Measurements from ENCODE around the gene ADO.

ADO gene

DNA sequence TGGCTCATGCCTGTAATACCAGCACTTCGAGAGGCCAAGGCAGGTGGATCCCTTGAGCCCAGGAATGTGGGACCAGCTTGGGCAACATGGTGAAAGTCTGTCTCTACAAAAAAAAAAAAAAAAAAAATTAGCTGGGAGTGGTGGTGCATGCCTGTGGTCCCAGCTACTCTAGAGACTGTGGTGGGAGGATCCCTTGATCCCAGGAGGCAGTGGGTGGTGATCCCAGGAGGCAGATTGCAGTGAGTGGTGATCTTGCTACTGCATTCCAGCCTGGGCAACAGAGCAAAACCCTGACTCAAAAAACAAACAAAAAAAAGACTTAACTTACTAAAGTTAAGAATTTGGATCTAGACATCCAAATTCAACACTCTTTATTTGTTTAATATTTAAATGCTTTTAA is 10.2 kb upstream of the ADO start:
- no peak for DNase-seq (ENCODE audit: low read depth in 2 of 2)

DNA sequence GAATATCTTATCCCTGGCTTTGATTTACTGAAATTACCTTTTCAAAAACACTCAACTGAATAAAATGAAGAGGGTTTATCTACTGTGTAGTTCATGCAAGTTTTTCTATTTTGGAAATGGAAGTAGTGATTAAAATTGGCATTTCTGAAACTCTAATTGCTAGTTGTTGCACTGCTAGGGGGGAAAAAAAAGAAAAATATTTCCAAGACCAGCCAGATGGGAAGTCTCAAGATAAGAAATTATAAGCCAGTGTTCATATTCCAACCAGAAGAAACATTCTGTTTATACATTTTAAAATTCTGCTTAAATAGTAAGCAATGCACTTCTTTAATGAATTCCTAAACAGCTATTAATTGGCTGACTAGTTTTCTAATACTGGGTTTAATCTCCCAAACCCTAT is 9.4 kb upstream of the ADO start:
- DNase-seq (ENCODE audit: low read depth in 2 of 2), result no peak

DNA sequence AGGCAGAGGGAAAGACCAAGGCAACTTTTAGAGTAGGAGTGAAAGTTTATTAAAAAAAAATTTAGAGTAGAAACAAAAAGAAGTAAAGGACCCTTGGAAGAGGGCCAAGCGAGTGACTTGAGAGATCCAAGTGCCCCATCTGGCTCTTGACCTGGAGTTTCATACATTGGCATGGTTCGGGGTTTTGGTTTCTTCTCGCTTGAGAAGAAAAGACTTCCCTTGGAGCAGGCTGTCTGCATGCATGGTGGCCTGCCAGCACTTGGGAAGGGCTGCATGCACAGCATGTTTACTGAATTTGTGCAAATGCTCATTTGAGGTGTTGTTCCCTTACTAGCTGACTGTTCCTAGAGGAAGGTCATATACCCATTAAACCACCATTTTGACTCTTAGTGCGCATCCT is 8.8 kb upstream of the ADO start:
- DNase-seq (ENCODE audit: low read depth in 2 of 2), result no peak

DNA sequence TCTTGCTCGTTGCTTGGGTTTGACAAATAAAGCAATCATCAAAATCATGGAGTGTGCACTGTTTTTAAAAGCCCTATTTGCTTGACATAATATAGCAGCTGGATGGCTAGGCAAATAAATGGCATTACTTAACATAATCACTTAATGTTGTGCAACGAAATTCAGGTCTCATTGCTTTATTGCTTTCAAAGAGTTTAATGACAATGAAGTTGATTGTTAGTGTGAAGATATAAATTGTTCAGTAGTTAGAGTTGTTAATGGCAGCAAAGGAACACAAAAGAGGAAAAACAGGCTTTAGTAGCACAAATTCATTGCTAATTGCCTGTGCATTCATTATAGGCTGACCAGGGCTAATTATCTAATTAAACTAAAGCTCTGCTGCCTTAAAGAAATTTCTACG is 7.6 kb upstream of the ADO start:
- no peak for DNase-seq (ENCODE audit: low read depth in 2 of 2)

DNA sequence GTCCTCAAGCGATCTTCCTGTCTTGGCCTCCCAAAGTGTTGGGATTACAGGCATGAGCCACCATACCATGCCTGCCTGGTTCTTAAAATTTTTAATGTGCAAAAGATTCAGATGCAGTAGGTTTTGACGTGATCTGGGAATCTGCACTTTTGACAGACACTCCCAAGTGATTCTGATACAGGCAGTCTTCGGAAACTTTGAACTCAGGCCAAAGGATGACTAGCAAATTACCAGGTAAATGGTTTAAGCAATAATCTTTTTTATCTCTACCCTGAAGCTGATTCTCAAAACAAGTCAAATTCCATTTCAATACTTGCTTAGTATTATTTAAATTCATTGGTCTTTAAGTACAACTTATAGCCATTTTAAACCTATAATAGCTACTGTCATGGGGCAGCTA is 2.6 kb upstream of the ADO start:
- DNase-seq (ENCODE audit: low read depth in 2 of 2), result no peak

DNA sequence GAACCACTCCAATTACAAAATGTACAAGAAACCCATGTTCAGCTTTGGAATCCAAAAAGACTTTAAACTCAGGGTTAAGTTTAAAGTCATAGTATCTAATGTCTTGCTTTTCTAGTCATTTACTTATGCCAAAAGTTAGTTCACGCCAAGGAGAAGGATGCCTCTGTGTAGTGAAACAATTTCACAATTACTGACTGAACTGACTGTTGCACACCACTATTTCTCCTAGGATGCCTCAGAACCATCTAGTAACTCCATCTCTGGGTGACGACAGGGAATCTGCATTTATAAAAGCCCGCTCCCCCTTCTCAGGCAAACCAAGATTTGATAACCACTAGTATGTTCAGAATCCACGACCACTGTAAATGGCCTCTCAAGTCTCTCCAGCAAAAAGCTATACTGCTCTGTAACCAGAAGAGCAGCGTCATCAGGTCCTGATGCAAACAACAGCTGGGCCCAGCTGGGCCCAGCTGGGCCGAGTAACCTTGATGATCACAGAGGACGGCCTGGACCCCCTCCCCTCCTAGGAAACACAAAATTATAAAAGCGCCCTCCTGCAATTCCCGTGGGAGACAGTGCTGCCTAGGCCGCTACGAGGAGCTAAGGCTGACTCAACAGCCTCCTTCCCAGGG is 680 bp upstream of the ADO start:
- no peak for DNase-seq (ENCODE audit: low read depth in 2 of 2)

DNA sequence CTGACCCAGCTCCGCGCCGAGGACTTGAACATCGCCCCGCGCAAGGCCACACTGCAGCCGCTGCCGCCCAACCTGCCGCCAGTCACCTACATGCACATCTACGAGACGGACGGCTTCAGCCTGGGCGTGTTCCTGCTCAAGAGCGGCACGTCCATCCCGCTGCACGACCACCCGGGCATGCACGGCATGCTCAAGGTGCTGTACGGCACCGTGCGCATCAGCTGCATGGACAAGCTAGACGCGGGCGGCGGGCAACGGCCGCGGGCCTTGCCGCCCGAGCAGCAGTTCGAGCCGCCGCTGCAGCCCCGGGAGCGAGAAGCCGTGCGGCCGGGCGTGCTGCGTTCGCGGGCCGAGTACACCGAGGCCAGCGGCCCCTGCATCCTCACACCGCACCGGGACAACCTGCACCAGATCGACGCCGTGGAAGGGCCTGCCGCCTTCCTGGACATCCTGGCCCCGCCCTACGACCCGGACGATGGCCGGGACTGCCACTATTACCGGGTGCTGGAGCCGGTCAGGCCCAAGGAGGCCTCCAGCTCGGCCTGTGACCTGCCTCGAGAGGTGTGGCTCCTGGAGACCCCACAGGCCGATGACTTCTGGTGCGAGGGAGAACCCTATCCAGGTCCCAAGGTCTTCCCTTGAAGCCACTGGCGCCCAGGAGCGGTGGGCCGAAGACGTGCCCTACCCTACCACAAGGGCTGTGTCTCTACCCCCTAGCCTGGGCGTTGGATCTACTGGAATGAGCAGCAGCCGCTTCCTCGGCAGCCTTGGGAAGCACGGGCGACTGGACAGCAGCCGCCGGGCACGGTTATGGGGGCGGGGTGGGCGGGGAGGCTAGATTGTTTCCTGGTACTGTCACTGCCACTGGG is 945 bp downstream of the ADO start:
- no peak for DNase-seq (ENCODE audit: low read depth in 2 of 2)

DNA sequence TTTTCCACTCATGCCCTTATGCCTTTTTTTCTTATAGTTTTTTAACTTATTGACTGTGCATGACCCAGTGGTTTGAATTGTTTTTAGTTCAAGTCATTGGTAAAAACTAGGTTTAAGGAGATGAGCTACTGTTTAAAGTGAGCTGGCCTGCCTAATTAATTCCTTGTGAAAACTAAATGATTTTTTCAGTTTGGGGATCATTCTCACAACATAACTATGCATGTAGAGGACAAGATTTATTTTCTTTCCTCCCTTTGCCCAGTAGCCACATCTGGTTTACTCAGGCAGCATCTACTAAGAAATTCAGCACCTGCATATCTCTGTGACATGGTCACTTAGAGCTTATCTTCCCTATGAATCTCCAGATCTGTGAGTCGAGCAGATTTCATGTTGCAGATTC is 1.7 kb downstream of the ADO start:
- DNase-seq (ENCODE audit: low read depth in 2 of 2), result no peak

DNA sequence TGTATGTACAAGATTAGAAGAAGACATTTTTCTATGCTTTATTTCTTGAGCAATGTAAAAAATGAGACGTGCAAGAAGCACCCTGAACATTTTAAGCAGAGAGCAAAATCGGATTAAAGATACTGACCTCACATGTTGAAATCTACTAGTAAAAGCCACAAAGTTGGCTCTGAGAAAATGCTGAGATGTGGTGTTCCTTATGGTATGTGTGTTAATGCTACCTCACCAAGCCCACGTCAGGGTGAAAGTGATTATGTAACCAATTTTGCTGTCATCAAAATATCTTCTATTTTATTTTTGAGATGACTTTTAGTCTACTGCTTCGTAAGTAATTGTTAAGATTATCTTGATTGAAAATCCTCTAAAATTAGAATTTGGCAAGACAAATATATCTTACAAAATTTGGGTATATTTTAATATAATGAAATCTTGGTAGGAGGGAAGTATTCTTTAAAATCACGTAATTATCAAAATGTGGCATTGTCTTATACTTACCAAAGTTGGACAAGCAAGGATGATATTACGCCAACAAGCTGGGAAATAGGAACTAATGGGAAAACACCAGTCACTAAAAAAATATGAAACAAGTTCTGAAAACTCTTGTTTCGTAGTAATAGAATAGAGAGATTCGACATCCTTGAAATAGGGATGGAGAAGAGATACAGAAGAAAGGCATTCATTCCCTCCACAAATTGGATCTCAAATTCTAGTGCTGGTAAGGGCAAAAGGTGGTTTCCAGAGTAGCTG is 5.8 kb downstream of the ADO start:
- no peak for DNase-seq (ENCODE audit: low read depth in 2 of 2)

DNA sequence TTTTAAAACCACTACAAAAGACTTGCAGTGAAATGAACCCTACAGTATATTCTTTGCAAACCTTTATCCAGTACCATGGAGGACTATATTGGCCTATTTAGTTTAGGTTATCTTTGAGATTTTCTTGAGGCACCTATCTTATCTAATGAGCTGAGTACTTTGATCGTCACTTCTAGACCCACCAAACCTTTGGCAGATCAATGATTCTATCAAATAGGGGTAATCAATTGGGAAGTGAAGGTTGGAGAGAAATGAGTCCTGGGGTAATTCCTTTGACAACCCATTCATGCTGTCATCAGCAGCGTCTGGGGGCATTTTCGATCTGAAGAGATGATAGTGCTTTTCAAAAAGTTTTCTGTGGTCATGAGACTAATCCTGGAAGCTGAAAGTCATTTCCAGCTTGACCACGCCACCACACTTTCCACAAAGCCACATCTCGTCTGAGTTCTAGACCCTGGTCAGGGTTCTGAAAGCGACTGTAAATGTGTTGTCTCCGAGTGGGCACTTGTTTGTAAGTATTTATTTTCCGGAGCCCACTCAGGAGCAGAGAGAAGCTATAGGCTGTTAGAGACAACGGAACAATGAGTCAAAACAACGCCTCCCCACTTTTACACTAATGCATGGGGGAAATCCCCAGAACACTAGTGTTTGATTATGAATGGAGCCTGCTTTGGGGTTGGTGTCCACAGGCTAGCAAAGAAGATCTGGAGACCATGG is 6.8 kb downstream of the ADO start:
- peak; percentile 67 to 80 for DNase-seq (ENCODE audit: low read depth in 2 of 2)

DNA sequence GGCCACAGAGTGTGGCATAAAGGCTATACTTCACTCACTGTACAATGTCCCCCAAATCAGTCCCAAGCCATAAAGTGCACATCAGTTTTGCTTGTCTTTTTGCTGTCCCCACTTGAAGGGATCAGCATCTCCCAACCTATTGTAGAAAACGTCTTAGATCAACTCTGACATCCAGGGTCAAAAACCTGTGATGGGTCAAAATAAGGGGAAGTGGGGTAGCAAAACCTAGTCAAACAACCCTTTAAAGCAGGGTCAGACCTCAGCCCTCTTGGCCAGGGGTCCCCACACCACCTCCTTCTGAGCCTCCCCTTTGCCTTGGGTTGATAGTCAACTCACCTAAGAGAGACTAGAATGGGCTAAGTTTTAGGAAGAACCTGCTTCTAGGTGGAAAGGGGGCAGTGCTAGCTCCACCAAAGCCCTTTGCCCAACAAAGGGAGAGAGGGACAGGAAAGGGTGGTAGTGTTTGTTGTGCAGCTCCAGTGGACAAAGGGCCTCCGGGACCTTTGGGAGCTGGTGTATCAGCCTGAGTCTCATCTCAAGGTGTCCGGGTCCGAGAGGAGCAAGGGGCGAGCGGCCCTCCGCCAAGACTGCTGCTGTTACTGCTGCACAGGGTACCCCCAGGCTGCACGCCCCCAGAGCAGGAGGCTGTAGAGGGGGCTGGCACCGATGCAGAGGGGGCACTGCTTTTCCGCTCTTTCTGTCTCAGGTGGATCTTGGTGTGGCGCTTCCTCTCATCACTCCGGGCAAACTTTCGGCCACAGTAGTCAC is 8.3 kb downstream of the ADO start:
- DNase-seq (ENCODE audit: low read depth in 2 of 2), result no peak

DNA sequence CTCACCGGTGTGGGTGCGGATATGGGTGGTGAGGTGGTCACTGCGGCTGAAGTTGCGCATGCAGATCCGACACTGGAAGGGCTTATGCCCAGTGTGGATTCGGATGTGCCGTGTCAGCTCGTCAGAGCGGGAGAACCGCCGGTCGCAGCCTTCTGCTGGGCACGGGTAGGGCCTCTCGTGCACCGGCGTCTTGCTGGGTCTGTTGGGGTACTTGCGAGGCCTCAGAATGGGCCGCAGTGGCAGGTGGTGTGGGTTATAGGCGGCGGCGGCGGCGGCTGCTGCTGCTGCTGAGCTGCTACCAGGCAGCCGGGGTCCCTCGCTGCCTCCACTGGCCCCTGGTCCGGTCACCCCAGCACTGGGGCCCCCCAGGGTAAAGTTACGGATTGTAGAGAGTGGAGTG is 8.9 kb downstream of the ADO start:
- DNase-seq (ENCODE audit: low read depth in 2 of 2), result no peak

DNA sequence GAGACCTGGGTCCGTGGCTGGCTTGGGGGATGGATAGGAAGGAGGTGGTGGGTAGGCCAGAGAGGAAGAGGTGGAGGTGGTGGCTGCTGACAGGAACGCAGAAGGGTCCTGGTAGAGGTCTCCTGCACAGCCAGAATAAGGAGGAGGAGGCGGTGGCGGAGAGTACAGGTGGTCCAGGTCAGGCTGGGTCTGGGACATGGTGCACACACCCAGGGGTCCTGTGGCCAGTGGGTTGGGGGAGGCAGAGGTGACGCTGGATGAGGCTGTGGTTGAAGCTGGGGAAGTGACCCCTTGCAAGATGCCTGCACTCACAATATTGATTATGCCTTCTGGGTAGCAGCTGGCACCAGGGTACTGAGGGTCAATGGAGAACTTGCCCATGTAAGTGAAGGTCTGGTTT is 9.5 kb downstream of the ADO start:
- no peak for DNase-seq (ENCODE audit: low read depth in 2 of 2)

DNA sequence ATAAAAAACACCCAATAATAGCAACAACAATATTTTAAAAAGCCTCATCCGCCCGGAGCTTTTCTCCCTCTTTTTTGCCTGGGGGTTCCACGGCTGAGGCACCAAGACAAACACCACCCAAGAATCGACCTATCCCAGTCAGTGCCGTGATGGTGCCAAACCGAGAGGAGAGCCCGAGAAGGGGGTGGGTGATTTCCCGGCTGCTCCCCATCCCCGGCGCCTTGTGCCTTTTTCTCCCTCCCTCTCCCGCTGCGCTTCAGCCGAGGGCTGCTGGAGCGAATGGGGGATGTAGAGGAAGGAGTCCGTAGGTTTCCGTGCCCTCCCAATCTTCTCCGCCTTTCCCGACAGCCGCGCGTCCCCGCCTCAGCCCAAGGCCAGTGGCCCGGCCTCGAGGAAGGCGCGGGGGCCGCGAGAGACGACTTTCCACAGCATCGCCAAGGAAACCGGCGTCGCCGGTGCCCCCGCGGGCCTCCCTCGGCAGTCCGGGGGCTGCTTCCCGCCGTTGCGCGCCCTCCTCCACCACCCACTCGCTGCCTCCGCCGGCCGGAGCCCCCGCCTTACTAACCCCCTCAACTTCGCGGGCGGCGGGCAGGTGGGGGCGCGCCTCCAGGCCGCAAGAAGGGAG is 10.3 kb downstream of the ADO start:
- DNase-seq (ENCODE audit: low read depth in 2 of 2), result peak in 1 of 2 donors; percentile 23

DNA sequence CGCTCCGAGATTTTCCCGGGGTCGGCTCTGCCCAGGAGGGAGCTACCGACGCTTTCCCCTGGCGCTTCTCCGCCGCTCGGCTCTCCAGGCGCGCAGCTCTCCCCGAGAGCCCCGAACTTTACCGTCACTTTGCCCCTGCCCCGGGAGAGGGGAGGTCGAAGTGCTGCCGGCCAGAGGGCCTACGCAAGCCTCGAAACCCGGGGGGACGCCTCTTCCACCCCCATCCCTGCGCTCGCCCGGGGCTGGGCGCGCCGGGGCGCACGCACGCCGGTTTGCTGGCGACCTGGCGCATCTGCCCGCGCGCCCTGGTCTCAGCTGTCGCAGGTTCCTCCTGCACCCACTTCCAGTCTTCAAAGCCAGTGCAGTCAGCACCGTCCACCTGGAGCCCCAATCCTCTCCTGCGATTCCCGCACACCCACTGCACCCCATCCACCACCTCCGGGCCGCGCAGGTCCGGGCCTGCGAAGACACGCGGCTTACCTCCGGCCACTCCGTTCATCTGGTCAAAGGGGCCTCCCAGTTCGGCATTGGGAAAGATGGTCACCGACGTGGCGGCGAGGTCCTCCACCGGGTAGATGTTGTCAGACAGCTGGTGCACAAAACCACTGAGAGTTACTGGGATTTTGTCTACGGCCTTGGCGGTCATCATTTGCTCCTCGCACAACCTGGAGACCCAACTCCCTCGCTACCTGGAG is 11.0 kb downstream of the ADO start:
- DNase-seq (ENCODE audit: low read depth in 2 of 2), result no peak

DNA sequence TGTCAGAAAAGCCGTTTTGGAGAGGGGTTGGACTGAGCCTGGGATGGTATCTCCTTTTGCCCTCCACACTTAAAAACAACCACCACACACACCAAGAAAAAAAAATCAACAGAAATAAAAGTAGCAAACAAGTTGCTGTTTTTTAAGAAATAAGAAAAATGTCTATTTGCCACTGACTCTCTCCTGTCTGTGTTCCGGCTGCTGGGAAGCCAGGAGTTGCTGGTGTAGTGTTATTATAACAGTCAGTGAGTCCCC is 11.5 kb downstream of the ADO start:
- no peak for DNase-seq (ENCODE audit: low read depth in 2 of 2)

DNA sequence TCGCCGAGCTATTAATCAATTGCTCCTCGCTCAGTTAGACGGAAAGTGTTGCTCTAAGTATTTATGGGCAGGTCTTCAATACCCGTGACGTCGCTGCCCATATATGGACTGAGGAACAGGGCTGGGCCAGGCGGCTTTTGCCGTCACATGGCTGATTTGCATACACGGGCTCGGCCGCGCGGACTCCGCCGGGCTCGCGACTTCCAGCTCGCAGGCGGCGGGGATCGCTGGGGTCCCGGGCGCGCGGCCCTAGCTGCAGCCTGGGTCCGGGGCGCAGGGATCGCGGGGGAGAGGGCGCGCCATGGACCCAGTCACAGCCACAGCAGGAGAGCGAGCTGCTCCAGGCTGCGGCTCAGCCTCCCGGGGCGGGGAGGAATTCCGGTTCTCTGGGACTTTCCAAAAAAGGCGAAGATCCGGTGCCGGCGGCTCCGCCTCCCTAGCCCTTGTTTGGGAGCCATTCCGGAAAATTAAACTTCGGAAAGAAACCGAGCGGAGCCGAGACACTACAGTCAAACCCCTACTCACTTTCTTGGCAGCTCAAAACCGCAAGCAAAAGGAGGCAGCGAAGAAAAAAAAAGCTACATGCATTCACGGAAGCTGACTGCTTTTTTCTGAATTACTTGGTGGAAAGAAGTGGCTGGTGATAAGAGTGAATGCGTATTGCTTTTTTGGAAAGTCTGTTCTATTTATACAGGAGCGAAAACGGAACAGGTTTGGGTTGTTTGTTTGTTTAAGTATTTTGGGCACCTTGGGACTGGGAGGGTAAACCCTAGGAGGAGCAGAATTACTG is 12.0 kb downstream of the ADO start, which contains the start of gene EGR2:
Gene EGR2, minus strand, starts transcription at position 36 of the 790 bp plus-strand sequence. CDS start 337 bp downstream, outside the sequence.
- peak; percentile 84 to 91 for DNase-seq (ENCODE audit: low read depth in 2 of 2)

DNA sequence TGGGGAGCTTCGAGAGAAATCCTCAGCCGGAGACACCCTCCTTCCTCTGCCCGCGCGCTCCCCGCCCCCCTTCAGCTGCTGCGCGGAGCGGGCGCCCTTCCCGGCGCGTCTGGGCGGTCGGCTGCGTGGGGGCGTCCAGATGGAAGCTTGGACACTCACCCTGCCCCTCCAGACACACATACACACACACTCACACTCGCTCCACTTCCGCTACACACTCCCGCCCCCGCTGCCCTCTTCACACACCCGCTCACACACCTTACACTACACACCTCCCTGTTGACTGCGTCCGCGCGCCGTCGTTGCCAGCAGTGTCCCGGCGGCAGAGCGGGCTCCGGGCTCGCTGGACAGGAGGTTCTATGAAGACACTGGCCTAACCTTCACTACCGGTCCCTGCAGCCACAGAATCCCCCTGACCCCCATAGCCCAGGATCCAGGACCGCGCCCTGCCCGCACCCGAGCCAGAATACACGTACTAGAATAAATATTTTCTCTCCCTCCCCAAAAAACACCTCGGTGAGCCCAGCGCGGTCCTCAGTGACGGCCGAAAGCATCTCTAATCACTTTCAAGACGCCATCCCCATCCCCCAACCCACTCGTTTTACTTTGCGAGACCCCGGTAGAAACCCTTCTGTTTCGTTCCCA is 12.7 kb downstream of the ADO start:
- DNase-seq (ENCODE audit: low read depth in 2 of 2), result peak in 1 of 2 donors; percentile 53
